Measurements from ENCODE around the gene GRK3.
"Not testable (repeated sequence)": the region's sequence is repeated elsewhere in the genome, so short reads cannot be mapped to it uniquely, and the experiment has no call there.

GRK3 gene

GRCh38 chr22:25702571-25703167 is 138.2 kb downstream of the GRK3 start:
- no peak for DNase-seq

GRCh38 chr22:25704701-25705100 is 140.2 kb downstream of the GRK3 start:
- no peak for DNase-seq

GRCh38 chr22:25706197-25706596 is 141.7 kb downstream of the GRK3 start:
- DNase-seq, result no peak

- not testable (repeated sequence) for DNase-seq
Measured at GRCh38 chr22:25708430-25708829, 144.0 kb downstream of the GRK3 start.

DNA sequence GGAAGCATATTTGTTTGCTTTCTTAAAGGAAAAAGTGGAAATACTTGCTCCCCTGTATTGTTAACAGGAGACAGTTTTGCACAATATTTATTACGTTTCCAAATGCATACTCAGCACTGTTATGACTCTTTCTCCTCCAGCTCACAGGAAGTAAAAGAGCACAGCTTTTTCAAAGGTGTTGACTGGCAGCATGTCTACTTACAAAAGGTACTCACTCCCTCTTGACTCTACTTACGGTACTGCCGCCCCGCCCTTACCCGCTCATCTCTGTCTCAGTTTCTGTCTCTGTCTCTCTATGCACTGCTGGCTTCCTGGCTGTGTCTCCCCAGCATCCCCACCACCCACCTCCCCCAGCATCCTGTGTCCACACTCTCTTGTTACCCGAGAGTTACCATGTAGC is 145.3 kb downstream of the GRK3 start:
- DNase-seq, result no peak

GRCh38 chr22:25710501-25710900 is 146.0 kb downstream of the GRK3 start:
- no peak for DNase-seq

DNA sequence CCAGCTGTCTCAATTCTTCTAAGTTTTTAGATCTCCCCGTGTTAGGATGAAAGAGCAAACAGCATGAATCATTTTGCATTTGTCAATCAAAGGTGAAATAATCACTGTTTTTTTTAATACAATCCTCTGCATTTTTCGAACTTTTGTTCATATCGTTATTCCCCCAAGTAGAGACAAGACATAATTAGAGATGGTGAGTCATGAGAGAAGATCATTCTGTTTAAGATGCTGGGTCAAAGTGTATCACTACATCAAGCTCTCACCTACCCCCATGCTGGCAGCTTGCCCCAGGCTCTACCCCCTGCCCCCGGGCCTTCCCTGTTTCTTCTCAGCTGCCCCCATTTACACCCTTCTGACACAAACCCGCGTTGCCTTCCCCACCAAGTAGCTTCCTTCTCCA is 147.0 kb downstream of the GRK3 start:
- no peak for DNase-seq

DNA sequence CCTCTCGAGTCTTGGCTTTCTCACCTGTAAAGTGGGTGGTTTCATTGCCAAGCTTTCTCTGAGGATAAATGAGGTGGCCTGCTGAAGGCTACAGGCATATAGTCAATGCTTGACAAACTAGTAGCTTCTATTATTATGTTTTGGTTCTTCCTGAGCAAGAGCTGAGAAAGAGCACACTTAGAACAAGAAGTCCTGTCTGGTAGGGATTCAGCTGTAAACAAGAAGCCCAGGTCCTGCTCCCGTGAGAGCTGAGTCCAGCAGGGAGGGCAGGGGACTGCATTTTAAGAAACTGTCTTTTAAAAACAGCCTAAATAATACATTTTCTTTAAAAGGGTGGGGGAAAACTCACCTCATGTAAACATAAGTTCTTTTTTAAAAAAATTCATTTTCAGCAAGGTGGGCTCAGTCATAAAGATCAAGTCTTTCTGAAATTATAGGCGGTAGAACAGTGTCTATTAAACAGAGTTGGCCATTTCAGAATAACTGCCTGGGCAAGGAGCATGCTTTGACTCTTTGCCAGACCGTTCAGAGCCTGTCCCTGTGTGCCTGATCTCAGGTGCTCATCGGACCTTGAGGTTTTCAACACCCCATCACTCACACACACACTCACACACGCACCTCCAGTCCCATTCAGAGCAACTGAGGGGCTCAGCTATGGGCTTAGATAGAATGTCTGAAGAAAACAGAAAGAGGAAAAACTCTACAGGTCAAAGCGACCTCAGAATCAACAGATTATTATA is 148.4 kb downstream of the GRK3 start:
- DNase-seq, result no peak

- DNase-seq, result no peak
Measured at GRCh38 chr22:25714070-25714469, 149.6 kb downstream of the GRK3 start.

DNA sequence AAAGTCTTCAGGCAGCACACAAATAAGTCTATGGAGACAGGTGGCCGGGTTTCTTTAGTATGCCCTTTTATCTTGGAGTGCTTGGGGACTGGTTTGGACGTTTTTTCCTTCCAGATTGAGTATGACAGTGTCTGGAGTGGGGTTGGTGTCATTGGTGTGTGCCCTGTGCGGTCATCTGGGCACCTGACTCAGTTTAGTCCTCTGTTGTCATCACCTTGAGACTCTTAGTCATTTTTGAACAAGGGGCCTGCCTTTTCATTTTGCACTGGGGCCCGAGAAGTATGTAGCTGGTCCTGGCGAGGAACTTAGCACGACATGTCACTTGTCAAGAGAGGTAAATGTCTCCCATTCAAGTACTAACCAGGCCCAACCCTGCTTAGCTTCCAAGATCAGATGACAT is 150.3 kb downstream of the GRK3 start:
- DNase-seq, result no peak

- no peak for DNase-seq
Measured at GRCh38 chr22:25716637-25717036, 152.2 kb downstream of the GRK3 start.

DNA sequence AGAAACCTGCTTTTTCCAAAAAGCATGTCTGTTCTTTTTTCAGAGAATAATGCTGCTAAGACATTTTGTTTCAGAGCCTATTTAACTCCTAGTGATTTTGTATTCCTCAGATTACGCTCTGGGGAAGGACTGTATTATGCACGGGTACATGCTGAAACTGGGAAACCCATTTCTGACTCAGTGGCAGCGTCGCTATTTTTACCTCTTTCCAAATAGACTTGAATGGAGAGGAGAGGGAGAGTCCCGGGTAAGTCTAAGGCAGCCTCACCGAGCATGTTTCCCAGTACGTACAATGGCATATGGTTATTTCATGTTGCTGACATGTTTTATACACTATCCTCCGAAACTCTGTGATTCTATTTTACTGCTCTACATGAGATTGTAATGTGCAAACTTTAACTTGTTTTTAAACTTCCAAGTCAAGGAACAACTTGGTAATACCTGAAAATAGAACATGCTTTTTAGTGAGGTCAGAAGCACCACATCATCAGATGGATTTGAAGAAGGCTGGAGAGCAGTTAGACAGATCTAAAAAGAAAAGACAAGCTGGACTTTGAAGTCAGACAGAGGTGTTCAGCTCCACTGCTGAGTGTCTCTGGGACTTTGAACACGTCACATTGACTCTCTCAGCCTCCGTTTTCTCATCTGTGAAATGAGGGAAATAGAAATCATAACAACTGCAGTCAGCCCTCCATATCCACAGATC is 153.8 kb downstream of the GRK3 start:
- DNase-seq, result no peak

- no peak for DNase-seq
Measured at GRCh38 chr22:25722223-25722622, 157.7 kb downstream of the GRK3 start.

DNA sequence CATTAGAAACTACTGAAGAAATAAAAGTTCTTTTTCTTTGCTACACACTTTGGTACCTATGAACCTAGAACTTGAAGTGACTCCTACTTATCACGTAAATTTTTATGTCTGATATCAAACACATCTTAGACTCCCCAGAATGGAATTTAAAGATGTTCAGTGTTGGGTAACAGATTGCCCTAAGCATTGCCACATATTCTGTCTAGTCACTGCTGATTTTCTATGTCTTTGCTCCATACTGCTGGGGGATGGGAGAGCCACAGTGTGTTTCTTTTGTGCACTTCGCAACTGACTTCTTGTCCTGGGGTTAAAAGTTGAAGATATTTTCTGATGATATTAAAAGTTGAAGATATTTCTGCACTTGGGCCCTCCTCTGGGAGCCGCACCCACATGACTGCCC is 158.2 kb downstream of the GRK3 start:
- no peak for DNase-seq

- DNase-seq, result no peak
Measured at GRCh38 chr22:25726241-25726640, 161.8 kb downstream of the GRK3 start.

- DNase-seq, result no peak
Measured at GRCh38 chr22:25728071-25728470, 163.6 kb downstream of the GRK3 start.

- no peak for DNase-seq
Measured at GRCh38 chr22:25729016-25729995, 164.8 kb downstream of the GRK3 start.

DNA sequence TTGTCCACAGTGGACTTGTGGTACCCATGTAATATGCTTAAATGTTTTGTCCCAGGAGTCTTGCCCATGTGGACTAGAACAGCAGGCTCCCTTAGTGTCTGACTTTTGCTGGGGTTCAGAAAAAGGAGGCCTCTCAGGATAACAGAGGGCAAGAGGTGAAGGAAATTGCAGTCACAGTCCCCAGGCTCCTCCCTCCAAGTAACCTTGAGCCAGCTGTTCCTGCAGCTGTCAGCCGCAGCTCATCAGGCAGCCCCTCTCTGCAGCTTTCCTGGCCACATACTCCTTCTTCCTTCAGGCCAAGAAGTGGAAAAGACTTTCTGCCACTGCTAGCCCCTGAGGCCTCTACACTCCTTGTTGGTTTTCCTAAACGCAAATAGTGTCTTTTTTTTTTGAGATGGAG is 171.2 kb downstream of the GRK3 start:
- DNase-seq, result no peak

DNA sequence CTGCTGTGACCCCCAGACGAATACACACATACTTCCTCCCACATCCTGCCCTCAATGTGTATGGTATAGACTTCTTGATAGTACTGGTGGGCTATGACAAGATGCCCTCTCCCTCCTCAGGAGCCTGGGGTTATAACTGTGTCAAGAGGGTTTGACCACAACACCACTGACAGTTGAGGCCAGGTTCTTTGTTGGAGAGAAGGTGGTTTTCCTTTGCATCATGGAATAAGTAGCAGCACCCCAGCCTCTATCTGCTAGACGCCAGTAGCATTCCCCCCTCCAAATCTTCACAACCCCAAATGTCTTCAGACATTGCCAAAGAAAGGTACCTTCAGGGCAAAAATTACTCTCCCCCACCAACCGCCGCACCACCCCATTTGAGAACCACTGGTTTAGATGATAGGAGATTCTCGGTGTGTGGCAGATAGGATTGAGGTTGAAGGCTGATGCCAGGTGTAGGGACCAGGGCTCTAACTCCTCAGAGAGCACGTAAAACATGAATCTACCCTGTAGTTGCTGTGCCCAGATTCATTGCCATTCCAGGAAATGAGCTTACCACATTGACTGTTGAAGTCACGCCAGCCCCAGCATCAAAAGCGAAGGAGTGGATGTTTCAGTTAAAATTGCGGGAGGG is 172.0 kb downstream of the GRK3 start:
- DNase-seq, result no peak

- no peak for DNase-seq
Measured at GRCh38 chr22:25739659-25740344, 175.3 kb downstream of the GRK3 start.

- DNase-seq, result no peak
Measured at GRCh38 chr22:25741692-25742626, 177.5 kb downstream of the GRK3 start, which contains the start of gene MYO18B. Gene MYO18B, plus strand, starts transcription at chr22:25742188. Its CDS starts 18,905 bp downstream, at chr22:25761093.

Measured in stimulated activated naive CD4-positive, alpha-beta T cell treated with Interleukin-2 at 50 U/mL for 16 hours (primary cell).